Epidermal melanocyte (primary cell): ENCODE results near the gene CCDC51.

Experiments
- DNase-seq: peaks from one replicate; pipeline ENCODE4 v3.0.0; 2011; ENCODE audit warnings: low spot score; ENCODE audit not compliant: insufficient read length

The CCDC51 gene

GRCh38 chr3:48419597-48419996 lies 20.3 kb downstream of the CCDC51 start:
- DNase-seq: no peak

GRCh38 chr3:48419149-48419548 lies 20.8 kb downstream of the CCDC51 start:
- DNase-seq: no peak

- no peak for DNase-seq
Observed at GRCh38 chr3:48418651-48419050, 21.3 kb downstream of the CCDC51 start.

- no peak for DNase-seq
Observed at GRCh38 chr3:48418140-48418539, 21.8 kb downstream of the CCDC51 start.

GRCh38 chr3:48417529-48418108 lies 22.3 kb downstream of the CCDC51 start:
- DNase-seq: no peak

GRCh38 chr3:48416546-48416945 lies 23.4 kb downstream of the CCDC51 start:
- DNase-seq: no peak

GRCh38 chr3:48416091-48416505 lies 23.8 kb downstream of the CCDC51 start:
- DNase-seq: no peak

- no peak for DNase-seq
Observed at GRCh38 chr3:48415251-48415953, 24.5 kb downstream of the CCDC51 start.

GRCh38 chr3:48414376-48415250 lies 25.3 kb downstream of the CCDC51 start:
- no peak for DNase-seq

- DNase-seq: no peak
Observed at GRCh38 chr3:48413611-48414010, 26.3 kb downstream of the CCDC51 start.

- no peak for DNase-seq
Observed at GRCh38 chr3:48413086-48413485, 26.8 kb downstream of the CCDC51 start.

GRCh38 chr3:48412375-48413001 lies 27.4 kb downstream of the CCDC51 start:
- no peak for DNase-seq

GRCh38 chr3:48411606-48412374 lies 28.1 kb downstream of the CCDC51 start:
- no peak for DNase-seq

GRCh38 chr3:48411041-48411588 lies 28.8 kb downstream of the CCDC51 start:
- peak; percentile 8 for DNase-seq

GRCh38 chr3:48410205-48411040 lies 29.5 kb downstream of the CCDC51 start:
- peak; percentile 8 for DNase-seq

- DNase-seq: peak; percentile 16
Observed at GRCh38 chr3:48409291-48410201, 30.4 kb downstream of the CCDC51 start.

- peak; percentile 9 for DNase-seq
Observed at GRCh38 chr3:48408823-48409281, 31.1 kb downstream of the CCDC51 start.

GRCh38 chr3:48407542-48408099 lies 32.3 kb downstream of the CCDC51 start:
- DNase-seq: peak; percentile 15
